HG03039 (cell line): Measurements from ENCODE around the gene MOV10L1.
"Not testable (repeated sequence)": the region's sequence is repeated elsewhere in the genome, so short reads cannot be mapped to it uniquely, and the experiment has no call there.

Experiments used
- ATAC-seq: cut with Tn5 transposase; IDR thresholded peaks from one replicate; pipeline ENCODE4 v1.9.1; 2021; ENCODE audit warnings: mild to moderate bottlenecking, moderate library complexity; ENCODE audit not compliant: unreplicated experiment

MOV10L1 gene

GRCh38 chr22:50131894-50132293 is 42.1 kb downstream of the MOV10L1 start:
- ATAC-seq = no peak

DNA sequence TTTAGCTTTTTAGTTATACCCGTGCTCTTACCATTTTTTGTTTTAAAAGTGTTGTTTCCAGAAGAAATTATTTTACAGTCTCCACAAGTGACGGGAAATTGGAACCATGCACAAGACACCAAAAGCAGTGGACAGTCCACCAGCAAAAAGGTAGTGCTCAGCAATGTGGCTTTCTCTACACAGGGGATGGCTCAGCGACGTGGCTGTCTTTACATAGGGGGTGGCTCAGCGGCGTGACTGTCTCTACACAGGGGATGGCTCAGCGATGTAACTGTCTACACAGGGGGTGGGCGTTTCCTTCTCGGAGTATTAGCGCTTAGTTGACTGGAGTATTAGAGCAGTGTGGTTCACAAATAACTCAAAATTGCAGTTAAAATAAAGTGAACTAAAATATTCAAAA is 44.7 kb downstream of the MOV10L1 start:
- no peak for ATAC-seq

- no peak for ATAC-seq
These were observed 46.8 kb downstream of the MOV10L1 start for GRCh38 chr22:50136581-50137015.

GRCh38 chr22:50137277-50137676 is 47.5 kb downstream of the MOV10L1 start:
- ATAC-seq = not testable (repeated sequence)

GRCh38 chr22:50138041-50138440 is 48.2 kb downstream of the MOV10L1 start:
- no peak for ATAC-seq

DNA sequence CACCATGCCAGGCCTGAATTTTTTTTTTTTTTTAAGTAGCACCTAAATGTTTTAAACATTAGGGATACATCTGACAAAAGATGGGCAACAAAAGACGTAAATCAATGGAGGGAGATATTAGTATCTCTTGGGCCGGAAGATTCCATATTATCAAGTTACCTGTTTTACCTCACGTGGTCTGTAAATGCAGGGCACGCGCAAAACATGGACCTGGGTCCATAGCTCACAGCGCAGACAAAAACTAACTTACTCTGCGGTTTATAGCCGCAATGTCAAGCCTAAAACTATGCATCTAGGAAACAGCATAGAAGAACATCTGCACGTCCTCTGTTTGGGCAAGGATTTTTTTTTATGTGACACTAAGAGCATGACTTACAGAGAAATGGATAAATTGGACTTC is 49.2 kb downstream of the MOV10L1 start:
- no peak for ATAC-seq

DNA sequence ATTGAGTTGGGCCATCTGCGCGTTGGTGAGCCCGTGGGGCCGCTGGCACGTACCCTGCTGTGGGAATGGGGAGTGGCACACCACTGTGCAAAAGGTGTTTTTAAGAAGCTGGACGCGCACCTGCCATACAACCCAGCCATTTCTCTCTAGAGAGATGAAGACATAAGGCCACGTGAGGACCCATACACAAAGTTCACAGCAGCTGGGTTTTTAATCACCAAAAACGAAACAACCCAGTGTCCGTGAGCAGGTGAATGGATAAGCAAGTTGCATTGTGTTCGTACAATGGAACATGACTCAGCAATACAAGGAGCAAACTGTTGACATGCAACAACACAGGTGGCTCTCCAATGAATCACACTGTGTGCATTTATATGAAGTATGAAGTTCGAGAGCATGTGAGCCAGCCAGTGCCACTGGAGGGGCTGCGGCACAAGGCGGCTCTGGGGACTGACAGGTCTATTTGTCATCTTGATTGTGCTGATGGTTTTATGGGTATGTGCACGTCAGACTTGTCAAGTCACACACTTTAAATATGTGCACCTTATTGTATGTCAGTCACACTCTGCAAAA is 50.1 kb downstream of the MOV10L1 start:
- ATAC-seq = no peak

DNA sequence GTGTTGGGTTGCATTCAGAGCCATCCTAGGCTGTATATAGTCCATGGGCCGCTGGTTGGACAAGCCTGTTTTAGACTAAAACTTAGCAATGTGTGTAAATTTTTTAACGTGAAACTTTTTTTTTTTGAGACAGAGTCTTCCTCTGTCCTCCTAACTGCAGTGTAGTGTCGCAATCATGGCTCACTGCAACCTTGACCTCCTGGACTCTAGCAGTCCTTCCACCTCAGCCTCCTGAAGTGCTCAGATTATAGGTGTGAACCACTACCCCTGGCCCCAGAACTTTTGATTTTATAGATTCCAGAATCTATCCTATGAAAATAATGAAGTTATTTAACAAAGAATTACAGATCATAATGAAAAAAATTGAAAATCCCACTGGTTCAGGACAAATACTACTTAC is 50.8 kb downstream of the MOV10L1 start:
- no peak for ATAC-seq

DNA sequence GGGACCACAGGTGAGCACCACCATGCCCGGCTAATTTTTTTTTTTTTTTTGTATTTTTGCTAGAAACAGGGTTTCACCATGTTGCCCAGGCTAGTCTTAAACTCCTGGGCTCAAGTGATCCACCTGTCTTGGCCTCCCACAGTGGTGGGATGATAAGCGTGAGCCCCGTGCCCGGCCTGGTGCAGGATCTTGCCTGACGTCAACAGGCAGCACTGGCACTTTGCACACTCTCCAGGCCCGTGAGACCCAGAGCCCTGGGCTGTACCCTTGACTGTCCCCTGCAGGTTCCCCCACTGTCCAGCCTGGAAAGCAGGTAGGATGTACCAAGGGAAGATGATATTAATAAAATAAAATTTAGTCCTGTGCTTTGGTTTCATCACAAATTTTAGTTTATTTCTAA is 51.7 kb downstream of the MOV10L1 start:
- no peak for ATAC-seq

GRCh38 chr22:50141891-50142363 is 52.1 kb downstream of the MOV10L1 start:
- ATAC-seq = no peak

GRCh38 chr22:50143096-50143495 is 53.3 kb downstream of the MOV10L1 start:
- no peak for ATAC-seq

DNA sequence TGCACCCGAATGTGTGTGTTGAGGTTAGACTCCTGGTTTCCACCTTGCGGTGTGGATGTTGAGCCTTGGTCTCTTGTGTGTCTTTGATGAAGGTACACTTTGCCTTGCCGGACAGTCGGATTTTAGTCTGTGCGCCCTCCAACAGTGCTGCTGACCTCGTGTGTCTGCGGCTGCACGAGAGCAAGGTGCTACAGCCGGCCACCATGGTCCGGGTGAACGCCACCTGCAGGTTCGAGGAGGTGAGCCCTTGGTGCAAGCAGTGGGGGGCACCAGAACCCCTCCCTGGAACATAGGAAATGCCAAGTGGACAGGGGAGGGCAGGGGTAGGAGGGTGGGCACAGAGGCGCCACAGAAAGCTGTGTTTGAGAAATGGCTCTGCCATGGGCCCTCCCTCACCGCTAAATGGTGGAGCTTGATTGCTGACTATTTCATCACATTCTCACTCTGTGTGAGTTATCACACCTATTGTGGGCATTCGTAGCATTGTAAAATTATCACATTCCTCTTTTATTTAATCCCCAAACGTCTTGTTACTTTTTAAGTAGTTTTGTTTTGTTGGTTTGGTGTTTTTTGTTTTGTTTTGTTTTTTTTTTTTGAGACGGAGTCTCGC is 54.3 kb downstream of the MOV10L1 start:
- no peak for ATAC-seq

- ATAC-seq = no peak
These were observed 56.1 kb downstream of the MOV10L1 start for GRCh38 chr22:50145721-50146438.

- no peak for ATAC-seq
These were observed 56.8 kb downstream of the MOV10L1 start for GRCh38 chr22:50146439-50147238.

GRCh38 chr22:50147258-50148165 is 57.7 kb downstream of the MOV10L1 start:
- not testable (repeated sequence) for ATAC-seq

GRCh38 chr22:50148166-50148500 is 58.3 kb downstream of the MOV10L1 start:
- no peak for ATAC-seq

GRCh38 chr22:50148991-50149721 is 59.4 kb downstream of the MOV10L1 start:
- ATAC-seq = no peak

DNA sequence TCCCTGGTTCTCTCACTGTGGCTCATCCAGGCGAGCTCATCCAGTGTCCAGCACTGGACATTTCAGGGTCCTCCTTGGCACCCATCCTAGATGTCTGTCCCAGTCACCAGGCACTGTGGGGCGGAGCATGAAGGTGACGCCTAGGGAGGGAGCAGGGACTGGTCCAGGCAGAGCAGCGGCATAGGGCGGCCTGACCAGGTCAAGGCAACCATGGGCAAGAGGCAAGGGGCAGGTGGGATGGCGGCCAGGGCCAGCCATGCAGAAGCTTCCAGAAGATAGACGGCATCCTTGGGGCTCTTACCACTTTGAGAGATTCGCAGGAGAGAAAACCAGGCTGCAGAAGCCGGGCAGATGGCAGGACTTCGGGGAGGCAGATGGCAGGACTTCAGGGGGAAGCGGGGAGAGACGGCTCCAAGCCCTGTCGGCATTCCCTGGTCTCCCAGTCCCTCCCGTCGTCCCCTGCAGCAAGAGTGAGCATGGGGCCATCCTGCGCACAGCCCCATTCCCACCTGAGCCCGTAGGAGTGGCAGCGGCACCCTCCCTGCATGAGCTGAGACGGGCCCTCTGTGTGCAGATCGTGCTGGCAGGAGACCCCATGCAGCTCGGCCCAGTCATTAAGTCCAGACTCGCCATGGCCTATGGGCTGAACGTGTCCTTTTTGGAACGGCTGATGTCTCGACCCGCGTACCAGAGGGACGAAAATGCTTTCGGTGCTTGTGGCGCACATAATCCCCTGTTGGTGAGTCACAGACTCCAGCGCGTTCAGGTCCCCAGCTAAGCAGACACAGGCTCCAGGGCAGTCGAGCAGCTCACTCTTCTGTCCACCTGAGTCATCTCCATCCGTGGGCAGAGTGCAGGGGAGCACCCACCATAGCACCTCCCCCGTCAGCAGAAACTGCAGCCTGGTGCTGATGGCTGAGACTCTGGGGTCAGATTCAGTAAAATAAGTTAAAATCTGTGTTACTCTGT is 60.6 kb downstream of the MOV10L1 start:
- ATAC-seq = no peak
